GM19043 (cell line): ENCODE results near the gene INPP4A.

Experiments
- ATAC-seq: cut with Tn5 transposase; IDR thresholded peaks from one replicate; pipeline ENCODE4 v1.9.1; 2021; ENCODE audit warnings: low read depth; ENCODE audit not compliant: unreplicated experiment

The INPP4A gene

DNA sequence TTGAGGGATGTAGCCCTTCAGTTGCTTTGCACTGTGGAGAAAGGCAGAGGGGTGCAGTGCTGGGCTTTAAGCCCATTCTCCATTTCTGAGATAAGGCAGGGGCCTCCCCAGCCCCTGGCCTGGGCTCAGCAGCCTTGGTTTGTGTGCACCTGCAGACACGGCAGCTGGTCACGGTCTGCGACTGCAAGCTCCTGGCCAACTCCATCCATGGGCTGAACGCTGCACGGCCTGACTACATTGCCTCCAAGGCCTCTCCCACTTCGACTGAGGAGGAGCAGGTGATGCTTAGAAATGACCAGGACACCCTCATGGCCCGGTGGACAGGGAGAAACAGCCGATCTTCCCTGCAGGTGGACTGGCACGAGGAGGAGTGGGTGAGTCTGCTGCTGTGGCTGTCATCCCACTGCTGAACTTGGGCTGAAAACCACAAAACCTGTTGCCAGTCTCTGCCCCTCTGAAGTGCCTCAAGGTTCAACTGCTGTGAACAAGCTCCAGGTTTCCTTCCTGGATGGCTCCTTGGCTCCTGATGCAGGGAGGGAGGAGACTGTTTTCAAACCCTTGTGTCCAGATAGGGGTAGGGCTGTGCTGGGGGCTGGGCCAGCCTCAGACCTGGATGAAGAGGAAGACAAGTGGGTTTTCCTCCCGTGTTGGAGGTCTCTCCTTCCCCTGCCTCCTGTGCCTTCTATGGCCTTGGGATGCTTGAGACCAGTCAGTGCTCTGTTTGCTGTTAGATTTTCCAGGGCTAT is 109.6 kb downstream of the INPP4A start:
- ATAC-seq, result no peak

DNA sequence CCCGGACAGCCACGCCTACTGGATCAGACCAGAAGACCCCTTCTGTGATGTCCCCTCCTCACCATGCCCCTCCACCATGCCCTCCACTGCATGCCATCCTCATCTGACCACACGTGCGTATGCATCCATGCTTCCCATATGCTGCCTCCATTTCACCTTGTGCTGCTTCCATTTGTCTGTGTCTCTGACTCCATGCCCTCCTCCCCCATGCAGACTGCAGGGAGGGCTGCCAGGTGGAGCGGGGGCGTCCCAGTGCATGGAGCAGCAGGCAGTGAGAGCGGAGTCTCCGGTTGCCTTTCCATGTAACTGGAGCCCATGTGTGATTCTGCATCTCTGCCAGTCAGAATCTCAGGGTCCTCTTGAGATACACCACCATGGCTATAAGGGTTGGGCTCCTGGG is 111.0 kb downstream of the INPP4A start:
- ATAC-seq, result no peak

DNA sequence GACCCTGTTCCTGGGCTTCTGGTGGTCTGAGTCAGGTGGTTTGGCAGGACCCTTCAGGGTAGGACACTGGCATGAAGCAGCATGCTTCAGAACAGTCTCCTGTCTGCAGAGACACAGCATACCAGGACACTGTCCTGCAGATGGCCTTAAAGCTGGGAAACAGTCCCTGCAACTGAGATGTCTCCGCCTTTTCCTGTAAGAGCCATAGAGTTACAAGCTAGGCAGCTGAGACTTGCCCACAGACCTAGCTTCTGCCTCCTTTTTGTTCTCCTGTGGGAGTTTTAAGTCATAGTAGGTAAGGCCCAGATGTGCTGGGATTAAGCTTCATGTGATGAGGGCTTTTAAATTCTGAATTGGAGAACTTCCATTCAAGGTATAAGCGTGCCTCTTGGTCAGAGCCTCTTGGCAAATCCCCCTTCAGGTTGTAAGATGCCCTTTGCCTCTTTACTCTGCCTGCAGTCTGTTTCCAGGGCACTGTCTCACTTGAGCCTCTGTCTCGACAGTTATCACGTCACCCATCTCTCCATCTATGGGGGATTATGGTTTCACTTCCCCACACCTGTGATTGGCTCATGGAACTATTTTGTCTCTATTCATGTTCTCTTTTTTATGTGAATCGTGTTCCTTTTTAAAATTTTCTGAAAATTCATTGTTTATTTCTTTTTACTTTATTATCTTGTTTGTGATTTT is 111.8 kb downstream of the INPP4A start:
- peak; percentile 91 for ATAC-seq

DNA sequence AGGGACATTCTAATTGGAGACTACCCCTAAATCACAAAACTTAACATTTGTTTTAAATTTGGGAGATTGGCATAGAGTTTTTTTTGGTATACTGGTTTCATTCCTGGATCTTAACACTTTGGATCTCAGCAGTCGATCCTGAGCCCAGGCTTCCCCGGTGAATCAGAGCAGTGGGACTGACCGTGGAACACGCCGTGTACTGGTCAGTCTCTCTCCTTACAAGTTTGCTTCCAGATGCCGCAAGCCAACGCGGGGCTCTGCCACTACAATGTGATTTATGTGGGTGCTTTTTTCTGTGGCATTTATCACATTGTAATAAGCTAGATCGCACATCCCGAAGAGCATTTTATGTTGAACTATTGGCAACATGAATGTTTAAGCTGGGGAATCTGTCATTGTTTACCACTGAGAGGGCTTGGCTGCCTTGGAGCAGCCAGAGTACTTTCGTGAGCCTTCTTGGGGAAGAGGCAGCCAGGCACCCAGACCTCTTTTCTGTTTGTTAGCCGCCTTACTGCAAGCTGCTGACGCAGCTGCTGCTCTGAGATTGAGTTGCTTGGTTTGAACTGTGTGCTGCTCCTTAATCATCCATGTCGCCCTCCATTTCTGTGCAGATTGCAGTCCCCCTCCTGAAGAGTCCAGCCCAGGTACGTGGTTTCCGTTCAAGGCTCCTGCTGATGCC is 114.3 kb downstream of the INPP4A start:
- no peak for ATAC-seq

DNA sequence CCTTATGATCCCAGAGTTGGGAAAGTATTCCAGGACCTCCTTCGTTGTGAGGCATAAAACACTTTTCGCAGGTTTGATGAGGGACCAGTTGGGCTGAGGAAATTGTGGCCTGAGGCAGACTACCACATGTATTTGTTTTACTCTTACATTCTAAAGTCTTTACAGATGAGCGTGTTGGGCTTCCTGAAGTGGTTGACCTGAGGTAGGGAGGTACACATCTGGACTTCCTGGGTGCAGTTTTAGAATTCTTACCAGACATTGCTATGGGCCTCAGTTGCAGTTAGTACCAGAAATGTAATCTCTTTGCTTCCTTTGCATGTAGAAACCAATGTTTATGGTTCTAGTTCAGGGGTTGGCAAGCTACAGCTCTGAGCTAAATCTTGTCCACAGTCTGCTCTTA is 114.9 kb downstream of the INPP4A start:
- ATAC-seq, result no peak

DNA sequence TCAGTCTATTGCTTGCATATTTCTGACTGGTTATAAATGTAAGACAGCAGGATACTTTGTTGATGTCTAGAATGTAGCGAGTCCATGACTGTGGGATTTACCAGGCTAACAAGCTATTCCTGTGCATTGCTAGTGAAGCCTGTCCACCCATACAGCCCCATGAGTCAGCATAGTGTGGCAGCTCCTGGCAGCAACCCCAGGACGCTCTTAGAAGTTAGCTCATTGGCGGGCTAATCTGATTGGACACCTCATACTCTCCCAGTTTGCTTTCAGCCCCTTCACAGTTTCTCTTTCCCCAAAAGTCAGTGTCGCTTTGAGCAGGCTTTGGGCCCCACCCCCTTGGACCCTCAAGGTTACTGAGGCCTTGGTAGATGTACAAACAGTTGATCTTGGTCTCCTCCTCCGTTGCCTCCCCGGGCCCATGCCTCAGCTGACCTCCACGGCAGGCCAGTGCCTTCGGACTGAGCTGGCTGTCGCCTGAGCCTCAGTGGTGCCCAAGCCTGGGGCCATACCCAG is 115.7 kb downstream of the INPP4A start:
- no peak for ATAC-seq

DNA sequence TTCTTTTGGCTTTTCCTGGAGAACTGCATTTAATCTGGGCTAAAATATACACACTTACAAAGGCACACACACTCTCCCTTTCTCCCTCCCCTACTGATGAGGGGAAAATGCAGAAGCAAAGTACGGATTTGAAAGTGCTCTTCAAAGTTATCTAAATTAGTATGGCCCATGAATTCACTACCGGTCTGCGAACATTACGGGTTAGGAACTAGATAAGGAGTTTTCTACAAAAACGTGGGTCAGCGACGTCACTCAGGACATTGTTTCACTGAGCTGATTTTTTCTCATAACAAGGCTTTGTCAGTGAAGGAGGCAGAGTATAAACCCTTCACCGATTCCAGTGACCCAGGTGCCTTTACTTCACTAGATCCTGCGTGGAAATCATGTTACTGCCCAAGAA is 116.4 kb downstream of the INPP4A start:
- no peak for ATAC-seq

DNA sequence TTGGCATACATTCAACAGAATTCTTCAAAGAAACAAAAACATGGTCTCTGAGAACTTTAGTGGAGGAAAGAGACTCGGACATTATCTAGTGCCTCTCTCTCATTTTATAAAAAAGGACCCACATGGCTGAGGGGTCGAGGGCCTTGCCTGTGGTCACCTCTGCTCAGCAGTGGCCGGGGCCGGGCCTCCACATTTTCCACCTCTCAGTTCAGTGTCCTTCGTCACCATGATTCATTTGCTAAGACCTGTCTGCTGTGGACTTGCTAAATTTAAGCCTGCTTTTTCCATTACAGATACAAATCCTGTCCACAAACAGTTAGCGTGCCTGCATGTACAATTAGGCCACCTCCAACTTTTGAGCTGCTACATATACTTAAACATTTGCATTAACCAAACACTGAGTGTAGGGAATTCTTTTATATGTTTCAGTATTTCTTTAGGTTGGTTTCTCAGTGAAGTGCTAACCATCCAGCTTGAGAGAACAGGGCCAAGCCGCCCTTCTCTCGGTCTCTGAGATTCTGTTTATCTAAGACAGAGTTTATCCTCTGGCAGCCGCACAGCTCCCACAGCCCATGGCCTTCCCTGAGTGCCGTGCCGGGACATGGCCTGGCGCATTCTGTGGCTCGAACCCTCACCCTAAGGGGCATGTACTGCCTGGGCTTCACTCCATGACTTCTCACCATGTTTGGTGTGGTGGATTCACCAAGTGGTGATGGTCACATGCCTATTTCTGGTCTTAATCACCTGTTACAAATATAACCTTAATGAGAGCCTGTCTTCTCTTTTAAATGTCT is 117.4 kb downstream of the INPP4A start:
- no peak for ATAC-seq

DNA sequence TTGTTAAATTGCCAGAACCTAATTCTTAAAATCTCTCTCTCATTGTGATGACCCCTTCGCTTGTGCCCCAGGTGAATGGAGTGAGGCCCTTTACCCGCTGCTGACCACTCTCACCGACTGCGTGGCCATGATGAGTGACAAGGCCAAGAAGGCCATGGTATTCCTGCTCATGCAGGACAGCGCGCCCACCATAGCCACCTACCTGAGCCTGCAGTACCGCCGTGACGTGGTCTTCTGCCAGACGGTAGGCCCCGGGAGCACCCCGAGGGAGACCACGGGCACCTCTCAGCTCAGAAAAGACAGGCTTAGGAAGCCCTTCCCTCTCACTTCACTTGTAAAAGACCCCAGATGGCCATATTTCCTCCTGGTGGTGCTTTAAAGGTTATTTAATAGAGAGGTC is 118.7 kb downstream of the INPP4A start:
- ATAC-seq, result no peak

DNA sequence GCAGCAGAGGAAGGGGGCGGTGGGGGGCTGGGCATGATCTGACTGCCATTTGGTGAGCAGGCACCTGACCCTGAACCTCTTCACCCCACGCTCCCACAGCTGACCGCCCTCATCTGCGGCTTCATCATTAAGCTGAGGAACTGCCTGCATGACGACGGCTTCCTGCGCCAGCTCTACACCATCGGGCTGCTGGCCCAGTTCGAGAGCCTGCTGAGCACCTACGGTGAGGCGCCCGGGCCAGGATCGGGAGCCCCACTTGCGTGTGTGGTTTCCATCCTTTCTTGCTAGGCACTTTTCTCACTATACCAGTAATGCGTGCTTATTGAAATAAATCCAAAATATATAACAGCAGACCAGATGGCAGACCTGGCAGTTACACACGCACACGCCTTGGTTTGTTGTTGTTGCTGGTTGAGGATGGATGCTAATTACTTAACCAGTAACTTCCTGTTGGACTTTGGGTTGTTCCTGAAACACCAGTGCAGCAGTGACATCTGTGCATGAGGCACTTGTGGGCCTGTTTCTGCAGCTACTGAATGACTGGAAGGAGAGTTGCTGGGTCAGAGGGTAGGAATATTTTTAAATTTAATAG is 120.0 kb downstream of the INPP4A start:
- ATAC-seq, result no peak

DNA sequence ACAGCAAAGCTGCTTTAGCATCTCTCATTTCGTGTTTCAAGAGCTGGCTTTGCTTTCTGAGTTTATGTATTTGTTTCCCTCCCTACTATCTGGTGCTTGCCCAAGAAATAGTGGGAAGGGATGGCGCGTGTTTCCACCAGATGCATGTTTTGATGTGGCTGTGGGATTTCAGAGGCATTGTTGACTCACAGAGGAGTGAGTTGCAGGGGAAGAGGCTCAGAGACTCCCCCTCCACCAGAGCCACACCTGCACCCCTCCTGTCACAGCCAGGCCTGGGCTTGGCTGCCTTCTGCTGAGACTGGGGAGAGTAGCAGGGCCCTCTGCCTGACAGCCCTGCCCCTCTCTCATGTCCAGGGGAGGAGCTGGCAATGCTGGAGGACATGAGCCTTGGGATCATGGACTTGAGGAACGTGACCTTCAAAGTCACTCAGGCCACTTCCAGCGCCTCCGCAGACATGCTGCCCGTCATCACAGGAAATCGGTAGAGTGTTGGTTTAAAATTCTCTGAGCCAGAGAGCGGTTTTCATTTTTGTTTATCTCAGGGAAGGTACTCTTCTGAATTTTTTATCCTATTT is 120.7 kb downstream of the INPP4A start:
- ATAC-seq, result no peak

DNA sequence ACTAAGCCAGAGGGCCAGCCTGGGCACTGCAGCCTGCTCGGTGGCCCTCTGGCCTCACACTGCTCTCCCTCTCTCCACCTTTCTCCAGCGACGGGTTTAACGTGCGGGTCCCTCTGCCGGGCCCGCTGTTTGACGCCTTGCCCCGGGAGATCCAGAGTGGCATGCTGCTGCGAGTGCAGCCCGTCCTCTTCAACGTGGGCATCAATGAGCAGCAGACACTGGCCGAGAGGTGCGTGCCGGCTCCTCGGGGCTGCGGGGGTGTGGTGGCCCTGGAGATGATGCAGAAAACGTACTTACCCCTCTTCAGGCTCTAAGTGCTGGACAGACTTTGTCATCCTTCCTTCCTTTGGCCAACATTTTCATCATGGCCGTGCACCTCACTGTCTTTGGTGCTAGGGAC is 121.3 kb downstream of the INPP4A start:
- no peak for ATAC-seq

DNA sequence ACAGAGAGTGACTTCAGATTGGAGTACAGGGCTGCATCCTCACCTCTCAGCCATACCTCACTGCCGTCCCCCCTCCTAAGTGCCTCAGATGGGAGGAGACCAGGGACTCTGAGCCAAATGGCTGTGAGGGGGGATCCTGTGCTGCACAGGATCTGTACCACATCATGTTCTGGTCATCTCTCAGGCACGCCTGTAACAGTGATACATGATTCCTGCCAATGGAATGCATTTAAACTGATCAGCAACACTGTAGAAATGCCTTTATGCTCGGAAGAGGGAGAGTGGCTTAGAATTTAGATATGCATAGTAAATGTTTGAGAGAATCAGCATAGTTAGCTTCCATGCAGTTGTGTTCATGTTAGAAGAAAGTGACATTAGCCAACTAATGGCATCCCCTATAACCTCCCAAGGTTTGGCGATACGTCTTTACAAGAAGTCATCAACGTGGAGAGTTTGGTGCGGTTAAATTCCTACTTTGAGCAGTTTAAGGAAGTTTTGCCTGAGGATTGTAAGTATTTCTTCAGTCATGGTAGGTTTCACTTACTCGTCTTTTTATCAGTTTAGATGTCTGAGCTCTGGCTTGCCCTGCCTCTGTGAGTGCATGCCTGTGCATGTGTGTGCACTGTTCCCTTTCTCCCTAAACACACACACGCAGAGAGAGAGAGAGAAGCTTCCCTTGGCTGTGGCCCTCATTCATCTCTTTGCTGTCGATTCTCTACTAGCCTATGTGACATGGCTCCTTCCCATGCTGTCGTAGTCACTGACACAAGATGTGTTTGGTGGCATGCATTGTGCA is 123.7 kb downstream of the INPP4A start:
- no peak for ATAC-seq

DNA sequence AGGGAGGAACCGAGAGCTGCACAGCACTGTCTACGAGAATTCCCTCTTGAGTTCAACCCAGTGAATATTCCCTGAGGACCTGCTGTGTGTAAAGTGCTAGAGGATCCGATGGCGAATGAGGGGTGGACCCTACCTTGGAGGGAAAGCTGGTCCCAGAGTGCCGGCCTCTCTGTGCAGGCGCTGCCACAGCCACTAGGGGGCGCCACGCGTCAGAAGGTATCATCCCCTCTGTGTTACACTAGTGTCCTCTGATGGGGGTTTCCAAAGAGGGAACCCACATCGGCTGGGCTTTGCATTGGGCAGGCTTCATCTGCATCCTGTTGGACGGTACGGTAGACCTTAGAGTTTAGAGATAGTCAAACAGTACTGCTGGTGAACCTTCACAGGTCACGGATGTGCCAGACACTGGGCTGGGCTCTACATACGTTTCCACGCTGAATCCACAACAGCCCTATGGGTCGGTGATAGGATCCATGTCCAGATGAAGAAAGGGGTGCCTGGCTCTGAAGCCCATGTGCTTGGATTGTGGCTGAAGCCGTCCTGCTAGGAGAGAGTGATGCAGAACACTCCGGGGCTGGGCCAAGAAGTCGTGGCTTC is 124.6 kb downstream of the INPP4A start:
- peak; percentile 74 for ATAC-seq

DNA sequence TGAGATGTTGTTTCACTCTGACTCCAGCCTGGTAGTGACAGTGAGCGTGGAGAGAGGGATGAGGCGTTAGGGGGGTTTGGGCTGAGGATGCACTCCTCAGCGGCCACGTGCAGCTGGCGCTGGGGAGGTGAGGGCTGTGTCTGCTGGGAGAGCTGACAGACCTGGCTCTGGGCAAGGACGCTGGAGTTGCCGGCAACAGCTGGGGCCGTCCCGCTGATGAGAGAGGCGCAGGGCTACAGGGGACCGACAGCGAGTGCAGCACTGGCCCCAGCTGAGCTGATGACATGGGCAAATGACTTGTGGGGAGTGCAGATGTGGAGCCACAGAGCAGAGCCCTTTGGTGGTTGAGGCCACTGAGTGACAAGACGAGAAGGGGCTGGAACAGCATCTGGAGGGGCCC is 125.3 kb downstream of the INPP4A start:
- no peak for ATAC-seq

DNA sequence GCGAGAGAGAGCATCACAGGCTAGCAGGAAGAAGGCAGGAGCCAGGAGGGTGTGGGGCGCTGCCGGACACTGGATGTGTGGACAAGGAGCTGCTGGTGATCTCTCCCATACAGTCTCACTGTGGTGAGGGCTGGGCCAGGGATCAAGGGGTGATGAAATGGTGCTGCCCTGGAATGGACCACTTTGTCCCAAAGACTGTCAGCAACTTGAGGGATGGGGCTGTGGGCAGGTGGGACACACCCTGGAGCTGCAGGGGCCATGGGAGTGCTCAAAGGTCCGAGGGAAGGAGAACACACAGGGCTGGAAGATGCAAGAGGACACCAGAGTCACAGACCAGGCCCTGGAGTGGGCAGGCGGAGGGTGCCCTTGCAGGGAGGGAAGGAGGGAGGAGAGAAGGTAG is 125.7 kb downstream of the INPP4A start:
- no peak for ATAC-seq

DNA sequence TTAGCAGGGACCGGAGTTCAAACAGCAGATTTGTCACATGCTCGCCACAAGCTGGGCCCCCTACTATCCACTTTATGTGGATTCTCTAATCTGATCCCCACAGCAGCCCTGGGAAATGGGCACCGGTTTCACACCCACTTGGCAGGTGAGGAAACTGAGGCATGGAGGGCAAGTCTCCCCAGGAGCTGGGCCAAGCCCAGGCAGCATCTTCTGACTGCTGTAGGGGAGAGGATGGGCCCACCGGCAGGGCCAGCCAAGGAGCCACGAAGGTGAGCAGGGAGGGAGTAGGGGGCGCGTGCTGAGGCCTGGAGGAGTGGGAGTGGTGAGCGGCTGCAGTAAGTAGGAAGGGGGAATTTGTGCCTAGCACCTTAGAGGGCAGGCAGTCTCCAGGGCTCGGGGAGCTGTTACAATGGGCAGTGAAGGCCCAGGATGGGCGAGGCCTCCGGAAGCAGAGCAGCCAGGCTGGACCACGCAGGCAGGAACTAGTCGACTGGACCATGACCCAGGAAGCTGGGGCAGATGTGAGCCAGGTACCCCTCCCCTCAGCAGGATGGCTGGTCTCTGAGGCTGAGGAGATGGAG is 126.6 kb downstream of the INPP4A start:
- ATAC-seq, result no peak

DNA sequence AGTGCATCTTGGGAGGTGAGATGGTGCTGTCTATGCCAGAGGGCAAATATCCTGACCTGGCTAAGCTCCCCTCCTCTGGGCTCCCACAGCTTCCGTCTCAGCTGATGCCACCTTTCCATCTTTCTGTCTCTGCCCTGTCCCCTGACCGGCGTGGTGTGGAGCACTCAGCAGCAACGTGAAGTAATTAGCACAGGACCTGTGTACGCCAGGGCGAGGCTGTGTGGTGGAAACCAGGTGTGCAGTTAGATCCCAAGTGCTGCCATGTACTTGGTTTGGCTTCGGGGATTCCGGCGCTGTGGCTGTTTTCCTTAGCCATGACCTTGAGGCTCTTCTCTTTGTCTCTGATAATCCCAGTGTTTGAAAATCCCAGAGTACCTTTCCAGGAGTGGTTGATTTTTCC is 127.1 kb downstream of the INPP4A start:
- ATAC-seq, result no peak

DNA sequence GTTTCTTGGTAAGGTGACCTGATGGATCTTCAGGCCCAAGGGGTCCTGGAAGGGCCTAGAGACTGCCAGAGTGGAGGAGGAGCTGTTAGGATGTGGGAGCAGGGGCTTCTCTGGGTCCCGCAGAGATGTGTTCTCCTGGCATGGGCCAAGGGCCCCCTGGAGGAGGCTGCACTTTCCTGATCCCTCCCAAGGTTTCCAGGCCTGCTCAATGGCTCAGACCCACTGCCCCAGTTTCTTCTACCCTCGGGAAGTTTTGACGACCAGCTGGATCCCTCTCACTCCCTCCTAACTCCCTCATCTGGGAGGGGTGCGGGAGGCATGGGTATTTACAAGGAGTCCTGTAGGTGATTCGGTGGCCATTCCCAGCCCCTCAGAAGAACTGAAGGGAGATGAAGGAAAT is 127.6 kb downstream of the INPP4A start:
- ATAC-seq, result no peak
